ENCODE measurements around the gene CNR2.
"Not testable (repeated sequence)": the region's sequence is repeated elsewhere in the genome, so short reads cannot be mapped to it uniquely, and the experiment has no call there.

Gene CNR2

DNA sequence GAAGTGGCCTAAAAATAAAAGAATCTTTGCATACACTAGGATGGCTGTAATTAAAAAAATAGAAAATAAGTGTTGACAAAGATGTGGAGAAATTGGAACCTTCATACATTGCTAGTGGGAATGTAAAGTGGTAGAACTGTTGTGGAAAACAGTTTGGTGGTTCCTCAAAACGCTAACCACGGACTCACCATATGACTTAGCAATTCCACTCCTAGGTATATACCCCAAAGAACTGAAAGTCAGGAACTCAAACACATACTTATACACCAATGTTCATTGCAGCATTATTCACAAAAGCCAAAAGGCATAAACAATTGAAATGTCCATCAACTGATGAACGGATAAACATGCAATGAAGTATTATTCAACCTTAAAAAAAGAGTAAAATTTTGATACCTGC, 77.1 kb downstream of the CNR2 start:
- DNase-seq (ENCODE audit: low read depth, low spot score): no peak

DNA sequence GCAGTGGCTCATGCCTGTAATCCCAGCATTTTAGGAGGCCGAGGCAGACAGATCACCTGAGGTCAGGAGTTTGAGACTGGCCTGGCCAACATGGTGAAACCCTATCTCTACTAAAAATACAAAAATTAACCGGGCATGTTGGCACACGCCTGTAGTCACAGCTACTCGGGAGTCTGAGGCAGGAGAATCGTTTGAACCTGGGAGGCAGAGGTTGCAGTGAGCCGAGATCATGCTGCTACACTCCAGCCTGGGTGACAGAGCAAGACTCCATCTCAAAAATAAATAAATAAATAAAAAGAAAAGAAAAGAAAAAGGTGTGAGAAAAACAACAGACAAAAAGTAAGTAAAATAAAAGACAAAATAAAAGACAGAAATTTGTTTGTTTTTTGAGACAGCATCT, 79.0 kb downstream of the CNR2 start:
- DNase-seq (ENCODE audit: low read depth, low spot score): not testable (repeated sequence)

DNA sequence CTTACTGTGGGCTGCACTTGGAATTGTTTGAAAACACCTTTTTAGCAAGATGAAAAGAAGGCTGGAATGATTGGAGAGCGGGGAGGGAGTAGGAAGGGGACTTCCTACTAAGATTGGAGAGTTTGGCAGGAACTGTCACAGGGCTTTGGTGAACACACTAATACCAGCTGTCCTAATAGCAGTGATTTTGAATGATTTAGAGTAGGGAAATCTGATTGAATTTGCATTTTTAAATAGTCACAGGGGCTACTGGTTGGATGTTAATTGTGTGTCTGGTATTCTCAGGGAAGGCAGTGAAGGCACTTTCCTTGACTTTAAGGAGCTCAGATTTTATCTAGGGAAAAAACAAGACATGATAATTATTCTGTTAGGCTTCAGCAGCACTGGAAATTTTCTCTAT, 85.4 kb downstream of the CNR2 start:
- no peak for DNase-seq (ENCODE audit: low read depth, low spot score)

DNA sequence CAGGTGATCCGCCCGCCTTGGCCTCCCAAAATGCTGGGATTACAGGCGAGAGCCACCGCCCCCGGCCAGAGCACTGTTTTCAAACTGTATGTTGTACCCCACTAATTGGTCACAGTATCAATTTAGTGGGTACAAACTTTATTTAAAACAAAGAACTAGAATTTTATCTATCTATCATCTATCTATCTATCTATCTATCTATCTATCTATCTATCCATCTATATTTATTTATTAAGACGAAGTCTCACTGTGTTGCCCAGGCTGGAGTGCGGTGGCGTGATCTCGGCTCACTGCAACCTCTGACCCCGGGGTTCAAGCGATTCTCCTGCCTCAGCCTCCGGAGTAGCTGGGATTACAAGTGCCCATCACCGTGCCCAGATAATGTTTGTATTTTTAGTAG, 86.6 kb downstream of the CNR2 start:
- not testable (repeated sequence) for DNase-seq (ENCODE audit: low read depth, low spot score)

DNA sequence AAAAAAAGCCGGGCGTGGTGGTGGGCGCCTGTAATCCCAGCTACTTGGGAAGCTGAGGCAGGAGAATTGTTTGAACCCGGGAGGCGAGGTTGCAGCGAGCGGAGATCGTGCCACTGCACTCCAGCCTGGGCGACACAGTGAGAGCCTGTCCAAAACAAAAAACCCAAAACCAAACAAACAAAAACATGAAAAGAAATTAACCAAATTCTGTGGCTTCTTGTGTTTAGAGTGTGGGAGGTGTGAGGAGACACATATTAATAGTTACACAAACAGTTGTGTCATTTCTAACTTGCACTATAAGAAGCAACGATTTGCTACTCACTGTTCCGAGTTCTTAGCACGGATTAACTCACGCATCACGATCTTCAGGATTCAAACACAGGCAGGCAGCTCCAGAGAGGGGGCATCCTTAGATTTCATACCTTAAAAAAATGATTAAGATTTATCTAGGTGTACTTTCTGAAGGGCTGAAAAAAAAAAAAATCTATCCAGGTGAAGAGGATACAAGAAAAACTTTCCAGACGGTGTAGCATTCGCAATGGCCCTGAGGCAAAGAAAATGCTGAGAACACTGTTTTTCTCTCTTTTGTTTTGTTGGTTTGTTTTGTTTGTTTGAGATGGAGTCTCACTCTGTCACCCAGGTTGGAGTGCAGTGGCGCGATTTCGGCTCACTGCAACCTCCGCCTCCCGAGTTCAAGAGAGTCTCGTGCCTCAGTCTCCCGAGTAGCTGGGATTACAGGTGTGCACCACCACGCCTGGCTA, 87.2 kb downstream of the CNR2 start:
- peak; percentile 27 for DNase-seq (ENCODE audit: low read depth, low spot score)

DNA sequence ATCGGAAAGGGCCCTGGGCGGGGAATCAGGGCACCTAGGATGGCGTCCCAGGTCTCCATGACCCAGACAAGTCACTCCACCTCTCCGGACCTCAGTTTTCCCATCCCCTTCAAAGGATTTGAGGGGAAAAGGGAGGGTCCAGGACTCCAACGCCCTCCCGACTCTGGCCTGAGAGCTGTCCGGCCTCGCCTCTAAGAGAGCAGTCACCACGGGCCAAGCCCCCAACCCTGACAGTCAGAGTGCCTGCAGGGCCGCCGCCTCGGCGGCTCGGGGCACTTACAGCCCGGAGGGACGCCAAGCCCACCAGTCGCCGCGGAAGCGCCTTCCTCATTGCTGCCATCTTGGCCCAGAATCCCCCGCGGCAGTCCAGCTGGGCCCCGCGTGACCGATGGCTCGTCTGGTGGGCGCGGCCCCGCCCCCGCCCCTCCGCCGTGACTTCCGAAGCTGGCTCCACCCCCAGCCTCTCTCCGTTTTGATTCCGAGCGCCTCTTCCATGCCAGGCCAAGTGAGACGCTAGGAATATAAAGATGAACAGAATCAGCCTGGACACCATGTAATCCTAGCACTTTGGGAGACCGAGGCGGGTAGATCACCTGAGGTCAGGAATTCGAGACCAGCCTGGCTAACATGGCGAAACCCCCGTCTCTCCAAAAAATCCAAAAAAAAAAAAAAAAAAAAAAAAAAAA, 87.9 kb downstream of the CNR2 start, which contains the start of gene HMGCL:
Gene HMGCL (minus strand): TSS at position 354 of the 686 bp plus-strand sequence. CDS start 14 bp downstream, at position 340.
- peak; percentile 92 for DNase-seq (ENCODE audit: low read depth, low spot score)

DNA sequence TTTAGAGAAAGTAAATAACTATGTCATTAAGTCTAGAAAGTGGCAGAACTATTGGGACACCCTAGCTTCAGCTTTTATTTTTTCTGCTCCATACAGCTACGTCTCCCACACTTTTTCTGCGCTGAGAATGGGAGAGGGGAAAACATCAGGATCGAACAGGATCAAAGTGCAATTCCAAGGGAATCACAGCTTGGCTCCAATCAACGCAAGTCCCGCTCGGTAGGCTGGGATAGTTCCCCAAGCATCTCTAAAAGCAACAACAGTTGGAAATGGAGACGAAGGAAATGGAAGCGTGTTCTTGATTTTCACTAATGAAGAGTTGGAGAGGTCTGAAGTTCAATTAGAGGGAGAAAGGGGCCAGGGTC, 88.5 kb downstream of the CNR2 start:
- no peak for DNase-seq (ENCODE audit: low read depth, low spot score)

DNA sequence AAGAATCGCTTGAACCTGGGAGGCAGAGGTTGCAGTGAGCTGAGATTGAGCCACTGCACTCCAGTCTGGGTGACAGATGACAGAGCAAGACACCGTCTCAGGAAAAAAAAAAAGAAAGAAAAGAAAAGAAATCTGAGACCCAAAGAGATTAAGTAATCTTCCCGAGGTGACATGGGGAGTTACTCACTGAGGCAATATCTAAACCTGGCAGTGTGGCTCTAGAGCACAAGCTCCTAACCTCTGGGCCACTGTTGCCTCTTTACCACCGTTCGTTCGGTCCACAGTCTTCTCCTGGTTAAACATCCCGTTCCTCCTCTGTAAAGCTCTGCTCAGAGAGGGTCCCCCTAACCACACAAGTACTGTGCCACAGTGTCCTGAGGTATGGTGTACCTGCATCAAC, 89.4 kb downstream of the CNR2 start:
- DNase-seq (ENCODE audit: low read depth, low spot score): no peak
